Measurements from ENCODE around the gene C2CD4B. TPM values are rescaled to one million over a fixed set of nuclear protein-coding genes. Genes with fewer than 3 reads are reported as not detected.
A peak's percentile ranks its signal among the peaks of the same experiment; 100 is the strongest.

Gene C2CD4B
- total RNA-seq, 1 donor from 2014 or later, result 2.5 TPM

GRCh38 chr15:62153228-62153627, 11.9 kb downstream of the C2CD4B start:
- intact Hi-C loops (cut with DNase I), result no loop called here
- DNase-seq (ENCODE audit: missing footprints) (no peak), ATAC-seq (no peak)

DNA sequence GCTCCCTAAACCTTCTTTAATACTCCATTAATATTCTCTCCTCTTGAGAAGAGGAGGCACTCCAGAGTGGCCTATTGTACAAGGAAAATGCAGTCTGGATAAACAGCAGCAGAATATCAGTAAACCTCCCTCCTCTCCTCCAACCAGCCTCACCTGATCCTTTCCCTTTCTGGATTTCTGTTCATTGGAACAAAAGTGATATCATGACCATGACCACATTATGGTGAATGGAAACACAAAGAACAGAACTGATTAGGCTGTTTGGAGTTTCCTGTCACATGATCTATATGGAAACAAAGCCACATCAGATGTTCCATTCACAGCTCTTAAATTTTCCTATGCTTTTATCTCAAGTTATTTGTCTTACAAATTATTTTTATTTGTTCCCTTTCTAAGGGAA, 14.6 kb downstream of the C2CD4B start:
- DNase-seq (ENCODE audit: missing footprints) (no peak), ATAC-seq (no peak)
- intact Hi-C loops (cut with DNase I), result no loop called here

GRCh38 chr15:62149729-62150128, 15.4 kb downstream of the C2CD4B start:
- intact Hi-C loops (cut with DNase I), result no loop called here
- ATAC-seq, result no peak
- peak; percentile 62 for DNase-seq (ENCODE audit: missing footprints)

DNA sequence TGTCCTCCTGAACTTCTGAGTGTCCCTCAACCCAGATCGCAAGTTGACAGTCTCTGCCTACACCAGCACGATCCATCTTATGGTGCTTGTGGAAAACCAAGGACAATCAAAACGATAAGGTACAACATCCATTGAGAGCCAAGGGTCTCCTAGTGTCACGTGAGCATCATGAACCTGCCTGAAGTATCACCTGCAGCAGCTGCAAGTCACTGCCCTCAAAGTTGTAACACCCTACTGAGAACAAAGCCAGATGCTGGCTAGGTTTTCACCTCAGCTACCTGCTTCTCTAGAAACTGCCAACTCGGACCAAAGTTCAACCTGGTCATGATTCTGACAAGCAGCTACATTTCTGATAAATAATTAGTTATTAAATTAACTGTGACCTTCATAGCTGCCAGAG, 17.5 kb downstream of the C2CD4B start:
- intact Hi-C loops (cut with DNase I), result no loop called here
- ATAC-seq (no peak), DNase-seq (ENCODE audit: missing footprints) (no peak)

GRCh38 chr15:62147149-62147548, 17.9 kb downstream of the C2CD4B start:
- DNase-seq (ENCODE audit: missing footprints) (no peak), ATAC-seq (no peak)
- intact Hi-C loops (cut with DNase I), result no loop called here

GRCh38 chr15:62145015-62145735, 19.9 kb downstream of the C2CD4B start:
- intact Hi-C loops (cut with DNase I), result no loop called here
- DNase-seq (ENCODE audit: missing footprints), result no peak

GRCh38 chr15:62142736-62143135, 22.3 kb downstream of the C2CD4B start:
- ATAC-seq (no peak), DNase-seq (ENCODE audit: missing footprints) (no peak)
- intact Hi-C loops (cut with DNase I), result no loop called here

More at GRCh38 chr15:62145015-62145735, 19.9 kb downstream of the C2CD4B start:
- no peak for ATAC-seq

GRCh38 chr15:62141643-62142588, 23.2 kb downstream of the C2CD4B start:
- no peak for ATAC-seq
- intact Hi-C loops (cut with DNase I), result no loop called here
- no peak for DNase-seq (ENCODE audit: missing footprints)

- intact Hi-C loops (cut with DNase I), result no loop called here
- DNase-seq (ENCODE audit: missing footprints) (no peak), ATAC-seq (no peak)
These were observed 23.9 kb downstream of the C2CD4B start for GRCh38 chr15:62141200-62141599.

DNA sequence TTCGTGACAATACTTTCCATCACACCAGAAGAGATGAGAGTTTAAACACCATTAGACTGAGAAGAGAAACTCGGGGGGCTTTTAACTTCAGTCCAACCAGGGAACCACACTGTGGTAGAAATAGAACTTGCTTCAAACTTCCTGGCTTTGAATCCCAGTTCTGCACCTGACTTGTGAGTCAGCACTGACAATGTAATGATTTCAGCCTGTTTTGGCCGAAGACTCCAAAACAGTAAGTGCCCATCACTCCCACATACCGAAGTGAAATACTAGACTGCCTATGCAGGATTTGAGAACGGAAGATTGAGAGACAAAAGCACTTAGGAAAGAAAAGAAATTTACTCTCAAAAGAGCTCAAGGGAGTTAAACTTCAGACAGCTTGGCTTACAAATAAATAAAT, 27.0 kb downstream of the C2CD4B start:
- ATAC-seq, result no peak
- intact Hi-C loops (cut with DNase I), result no loop called here
- DNase-seq (ENCODE audit: missing footprints), result no peak

DNA sequence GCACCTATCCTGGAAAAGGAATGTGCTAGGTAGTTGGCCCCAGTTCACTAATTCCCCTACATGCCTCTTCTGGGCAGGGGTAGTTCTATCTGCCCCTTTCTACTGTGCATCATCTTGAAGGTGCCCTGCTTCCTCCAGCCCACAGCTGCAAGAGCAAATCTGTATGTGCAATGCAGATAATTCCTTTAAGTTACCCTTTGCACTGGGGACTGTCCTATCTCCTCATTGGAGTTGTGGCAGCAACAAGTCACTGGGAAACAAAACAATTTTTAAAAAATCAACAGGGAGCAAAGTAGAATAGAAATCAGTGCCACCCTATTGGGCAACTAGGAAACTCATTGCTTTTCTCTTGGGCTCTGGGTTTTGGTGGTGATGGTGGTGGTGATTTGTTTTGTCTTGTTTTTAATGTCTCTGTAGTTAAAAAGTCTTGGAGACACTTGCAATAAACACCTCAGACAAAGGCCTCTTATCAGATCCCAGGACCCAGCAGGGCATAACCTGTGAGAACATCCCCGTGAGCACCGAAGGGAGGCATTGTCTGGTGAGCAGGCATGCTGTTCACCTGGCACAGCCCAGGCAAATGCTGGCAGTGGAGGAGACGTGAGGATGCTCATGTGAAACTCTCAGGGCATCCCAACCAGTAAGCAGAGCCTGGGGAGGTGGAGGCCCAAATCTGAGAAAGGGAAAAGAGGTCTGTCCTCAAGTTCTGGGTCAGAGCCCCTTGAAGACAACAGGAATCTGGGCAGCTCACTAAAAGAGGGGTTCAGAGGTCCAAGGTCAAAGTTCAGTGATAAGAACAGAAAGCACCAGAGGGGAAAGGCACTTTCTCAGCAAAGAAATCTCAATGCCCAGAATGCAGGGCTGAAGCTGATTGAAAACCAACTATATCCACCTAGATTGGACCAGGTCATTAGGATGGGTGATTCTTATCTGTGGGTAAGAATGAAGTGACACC, 27.9 kb downstream of the C2CD4B start:
- DNase-seq (ENCODE audit: missing footprints) (no peak), ATAC-seq (no peak)
- intact Hi-C loops (cut with DNase I), result no loop called here

DNA sequence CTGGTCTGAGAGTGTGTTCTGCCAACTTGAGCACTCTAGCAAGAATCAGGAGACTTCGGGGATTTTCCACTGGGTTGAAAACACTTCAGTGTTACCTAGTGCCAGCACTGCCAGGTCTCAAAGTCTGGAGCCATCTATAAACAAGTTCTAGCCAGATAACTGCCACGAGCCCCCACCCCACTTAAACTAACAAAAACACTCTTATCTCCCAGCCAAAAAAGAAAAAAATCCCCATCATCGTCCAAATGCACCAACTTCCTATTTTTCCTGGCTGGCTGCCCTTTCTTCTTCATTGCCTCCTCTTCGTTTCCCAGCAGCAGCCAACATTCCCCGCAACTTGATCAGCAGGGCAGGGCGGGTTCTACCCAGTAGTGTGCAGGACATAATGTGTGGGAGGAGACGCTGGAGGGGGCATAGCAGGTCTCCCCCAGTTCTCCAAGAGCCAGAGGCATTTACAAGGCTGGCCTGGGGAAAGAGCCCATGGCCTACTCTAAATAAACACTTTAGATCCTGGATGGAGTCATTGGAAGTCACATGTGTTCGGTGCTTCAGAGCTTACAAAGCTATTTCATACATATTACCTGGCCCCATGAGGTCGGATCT, 29.5 kb downstream of the C2CD4B start:
- no peak for DNase-seq (ENCODE audit: missing footprints)
- ATAC-seq, result no peak
- intact Hi-C loops (cut with DNase I), result no loop called here

DNA sequence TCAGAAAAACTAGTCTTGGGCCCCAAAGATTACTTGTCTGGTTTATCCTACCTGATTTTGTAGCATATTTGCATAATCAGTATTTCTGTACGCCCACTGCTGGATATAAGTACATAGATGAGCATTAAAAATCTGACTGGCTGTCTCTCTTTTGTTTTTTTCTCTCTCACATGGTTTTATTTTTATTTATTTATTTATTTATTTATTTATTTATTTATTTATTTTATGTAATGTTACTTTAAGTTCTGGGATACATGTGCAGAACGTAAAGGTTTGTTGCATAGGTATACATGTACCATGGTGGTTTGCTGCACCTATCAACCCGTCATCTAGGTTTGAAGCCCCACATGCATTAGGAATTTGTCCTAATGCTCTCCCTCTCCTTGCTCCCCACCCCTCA, 31.9 kb downstream of the C2CD4B start:
- ATAC-seq (no peak), DNase-seq (ENCODE audit: missing footprints) (no peak)
- intact Hi-C loops (cut with DNase I), result no loop called here

GRCh38 chr15:62128916-62129315, 36.2 kb downstream of the C2CD4B start:
- ATAC-seq (no peak), DNase-seq (ENCODE audit: missing footprints) (no peak)
- intact Hi-C loops (cut with DNase I), result no loop called here

DNA sequence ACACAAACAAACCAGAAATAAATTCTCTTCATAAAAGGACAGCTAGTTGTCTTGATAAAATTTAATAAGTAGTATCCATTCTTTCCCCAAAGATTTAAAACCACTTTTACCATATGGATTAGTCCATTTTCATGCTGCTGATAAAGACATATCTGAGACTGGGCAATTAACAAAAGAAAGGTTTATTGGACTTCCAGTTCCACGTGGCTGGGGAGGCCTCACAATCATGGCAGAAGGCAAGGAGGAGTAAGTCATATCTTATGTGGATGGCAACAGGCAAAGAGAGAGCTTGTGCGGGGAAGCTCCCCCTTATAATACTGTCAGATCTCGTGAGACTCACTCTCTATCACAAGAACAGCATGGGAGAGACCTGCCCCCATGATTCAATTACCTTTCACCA, 38.7 kb downstream of the C2CD4B start:
- intact Hi-C loops (cut with DNase I), result no loop called here
- no peak for DNase-seq (ENCODE audit: missing footprints)
- ATAC-seq, result no peak

DNA sequence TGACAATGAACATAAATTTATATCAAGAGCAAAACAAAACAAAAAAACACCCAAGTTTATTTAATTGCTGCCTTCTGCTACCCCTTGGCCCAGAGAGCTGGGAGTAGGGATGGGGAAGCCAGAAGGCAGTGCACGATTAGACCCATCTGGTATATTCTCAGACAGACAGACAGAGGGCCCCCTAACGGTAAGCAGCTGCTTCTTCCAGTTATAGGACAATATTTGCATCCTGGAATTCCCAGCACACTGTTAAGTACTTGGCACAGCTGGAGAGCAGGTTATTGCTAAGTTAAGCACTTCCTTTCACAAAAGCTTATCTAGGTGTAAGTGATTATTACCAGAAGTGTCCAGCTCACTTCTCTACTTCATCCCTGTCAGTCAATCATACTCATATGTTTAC, 39.3 kb downstream of the C2CD4B start:
- peak; percentile 28 for ATAC-seq
- no peak for DNase-seq (ENCODE audit: missing footprints)
- intact Hi-C loops (cut with DNase I), result no loop called here

GRCh38 chr15:62124973-62125303, 40.1 kb downstream of the C2CD4B start:
- intact Hi-C loops (cut with DNase I), result no loop called here
- DNase-seq (ENCODE audit: missing footprints) (no peak), ATAC-seq (no peak)

DNA sequence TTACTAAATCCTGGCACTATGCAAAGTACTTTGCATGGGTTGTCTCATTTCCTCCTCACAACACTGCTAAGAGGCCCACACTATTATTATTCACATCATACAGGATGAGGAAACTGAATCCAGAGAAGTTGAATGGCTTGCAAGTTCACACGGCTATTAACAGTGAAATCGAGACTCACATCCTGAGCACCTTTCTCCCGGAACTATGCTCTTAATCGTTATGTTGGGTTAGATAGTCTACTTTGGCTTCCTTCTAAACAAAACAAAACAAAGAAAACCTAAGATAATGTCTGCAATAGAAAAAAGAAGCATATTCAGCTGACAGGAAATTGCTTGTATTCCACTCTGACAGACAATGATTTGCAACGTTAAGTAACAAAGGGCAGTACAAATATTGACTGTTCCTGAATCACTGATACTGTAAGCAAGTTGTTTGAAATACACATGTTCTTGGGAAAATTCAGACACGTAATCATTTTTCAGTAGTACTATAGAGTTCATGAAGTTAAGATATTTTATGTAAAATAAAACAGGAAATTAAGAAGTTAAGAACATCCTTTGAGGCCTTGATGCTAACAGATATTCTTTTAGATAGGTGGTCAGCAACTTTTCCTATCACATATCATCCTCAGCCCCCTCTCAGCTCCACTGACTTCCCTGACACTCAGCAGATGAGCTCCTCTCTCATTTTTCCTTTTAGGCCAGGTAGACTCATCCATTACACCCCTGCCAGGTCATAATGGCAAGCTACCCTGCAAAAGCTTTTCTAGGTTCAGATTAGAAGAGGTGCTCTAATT, 40.7 kb downstream of the C2CD4B start:
- intact Hi-C loops (cut with DNase I), result no loop called here
- no peak for DNase-seq (ENCODE audit: missing footprints)

More for the DNA sequence above, 40.7 kb downstream of the C2CD4B start:
- no peak for ATAC-seq
